ENCODE results near the gene PIK3R6.

Gene PIK3R6

DNA sequence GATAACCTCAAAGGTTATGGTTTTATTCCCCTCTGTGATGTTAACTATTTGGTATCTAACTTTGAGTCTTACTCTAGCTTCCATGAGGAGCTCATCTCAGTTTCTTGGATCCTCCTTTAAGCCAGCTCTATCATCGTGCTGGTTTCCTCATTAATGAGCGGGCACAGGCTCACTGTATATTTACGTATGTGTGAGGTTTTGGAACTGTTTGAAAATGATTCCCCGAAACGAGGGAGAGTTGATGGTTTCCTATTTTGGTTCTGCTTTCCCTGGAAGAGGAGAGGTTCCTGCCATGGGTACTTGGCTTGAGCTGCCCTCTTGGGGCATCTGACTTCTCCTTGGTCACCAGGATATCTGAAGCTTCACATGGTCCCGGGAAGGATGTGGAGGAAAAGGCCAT, 32.7 kb upstream of the PIK3R6 start:
- TF ChIP-seq GATA3 (IDR thresholded peaks at IDR 0.05; ENCODE audit: low read depth, low read length) (no peak), GATA2 (IDR thresholded peaks at IDR 0.05; ENCODE audit: low read depth, low read length) (no peak)

DNA sequence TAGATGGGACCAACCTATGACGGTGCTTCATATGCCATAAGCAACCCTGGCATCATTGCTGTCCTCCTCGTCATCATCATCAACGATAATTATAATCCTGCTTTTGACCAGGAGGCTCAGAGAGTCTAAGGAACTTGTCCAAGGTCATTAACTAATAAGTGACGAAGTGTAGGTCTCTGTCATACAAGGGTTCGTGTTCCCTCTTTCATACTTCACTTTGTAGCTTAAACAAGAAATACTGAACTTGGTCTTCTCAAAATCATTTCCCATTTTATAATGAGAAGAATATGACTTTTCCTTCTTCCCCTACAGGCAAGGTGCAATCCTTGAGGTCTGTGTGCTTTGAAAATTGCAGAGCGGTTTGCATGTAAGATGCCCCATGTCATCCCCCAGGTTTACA, 31.2 kb upstream of the PIK3R6 start:
- TF ChIP-seq GATA3 (IDR thresholded peaks at IDR 0.05; ENCODE audit: low read depth, low read length) (no peak), GATA2 (IDR thresholded peaks at IDR 0.05; ENCODE audit: low read depth, low read length) (no peak)

DNA sequence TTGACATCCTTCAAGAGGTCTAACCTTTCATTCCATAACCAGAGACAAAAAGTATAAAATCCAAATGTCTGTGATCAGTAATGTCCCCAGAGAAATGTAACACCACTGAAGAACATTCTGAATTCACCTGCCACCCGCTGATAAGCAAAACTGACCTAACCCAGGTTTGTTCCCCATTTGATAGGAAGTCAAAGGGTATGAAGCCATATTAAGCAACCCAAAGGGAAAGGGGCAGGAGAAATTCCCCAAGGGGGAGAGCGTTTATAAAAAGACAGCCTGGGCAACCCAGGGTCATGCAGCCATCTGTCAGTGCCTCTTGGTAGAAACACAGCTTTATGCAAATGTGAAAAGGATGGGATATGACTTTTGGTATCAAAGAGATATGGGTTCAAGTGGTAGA, 30.7 kb upstream of the PIK3R6 start:
- TF ChIP-seq GATA3 (IDR thresholded peaks at IDR 0.05; ENCODE audit: low read depth, low read length): no peak
- no peak for TF ChIP-seq GATA2 (IDR thresholded peaks at IDR 0.05; ENCODE audit: low read depth, low read length)

GRCh38 chr17:8896641-8897635, 29.5 kb upstream of the PIK3R6 start:
- TF ChIP-seq GATA3 (IDR thresholded peaks at IDR 0.05; ENCODE audit: low read depth, low read length): no peak
- no peak for TF ChIP-seq GATA2 (IDR thresholded peaks at IDR 0.05; ENCODE audit: low read depth, low read length)

DNA sequence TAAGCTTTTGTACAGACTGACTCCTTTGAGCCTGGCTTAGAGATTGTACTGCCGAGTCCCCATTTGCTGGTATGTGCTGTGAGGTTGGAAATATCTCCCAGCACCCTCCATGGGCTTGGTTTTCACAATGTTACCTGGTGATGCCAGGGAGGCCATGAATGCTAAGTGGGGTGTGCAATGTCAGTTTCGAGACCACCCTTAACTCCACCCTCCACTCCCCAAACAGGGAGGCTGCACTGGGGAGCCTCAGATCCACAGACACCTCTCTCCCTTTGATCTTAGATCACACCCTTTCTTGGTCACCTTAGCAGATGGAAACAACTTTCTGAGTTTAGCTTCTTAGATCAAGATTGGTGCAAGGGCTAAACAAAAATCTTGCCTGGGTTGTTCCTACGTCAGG, 28.6 kb upstream of the PIK3R6 start:
- TF ChIP-seq GATA2 (IDR thresholded peaks at IDR 0.05; ENCODE audit: low read depth, low read length) (no peak), GATA3 (IDR thresholded peaks at IDR 0.05; ENCODE audit: low read depth, low read length) (no peak)

- TF ChIP-seq GATA3 (IDR thresholded peaks at IDR 0.05; ENCODE audit: low read depth, low read length): no peak
Observed at GRCh38 chr17:8894673-8895578, 27.5 kb upstream of the PIK3R6 start.

DNA sequence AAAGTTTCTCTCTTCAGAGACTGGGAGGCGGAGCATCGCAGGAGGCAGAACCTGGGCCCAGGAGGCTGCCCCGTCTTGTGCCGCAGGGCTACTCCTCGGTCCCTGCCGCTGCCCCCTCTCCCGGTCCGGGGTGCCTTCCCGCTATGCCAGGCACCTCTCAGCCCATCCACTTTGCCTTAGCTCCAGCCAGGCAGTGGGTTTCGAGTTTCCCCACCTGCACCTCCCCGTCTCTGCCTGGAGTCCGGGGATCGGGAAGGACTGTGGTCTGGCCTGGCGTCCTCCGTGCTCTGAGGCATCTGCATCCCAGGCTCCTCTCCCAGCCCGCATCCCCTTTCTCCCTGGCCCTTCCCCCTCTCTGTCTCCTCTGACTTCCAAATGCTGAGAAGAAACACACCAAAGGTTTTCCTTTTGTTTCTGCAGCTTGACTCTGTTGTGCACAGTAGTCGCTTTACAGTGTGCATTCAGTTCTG, 26.8 kb upstream of the PIK3R6 start:
- TF ChIP-seq GATA3 (IDR thresholded peaks at IDR 0.05; ENCODE audit: low read depth, low read length): no peak
- no peak for TF ChIP-seq GATA2 (IDR thresholded peaks at IDR 0.05; ENCODE audit: low read depth, low read length)

GRCh38 chr17:8893621-8894201, 26.2 kb upstream of the PIK3R6 start:
- TF ChIP-seq GATA3 (IDR thresholded peaks at IDR 0.05; ENCODE audit: low read depth, low read length): no peak
- no peak for TF ChIP-seq GATA2 (IDR thresholded peaks at IDR 0.05; ENCODE audit: low read depth, low read length)

GRCh38 chr17:8893059-8893458, 25.6 kb upstream of the PIK3R6 start:
- TF ChIP-seq GATA2 (IDR thresholded peaks at IDR 0.05; ENCODE audit: low read depth, low read length): no peak
- TF ChIP-seq GATA3 (IDR thresholded peaks at IDR 0.05; ENCODE audit: low read depth, low read length): no peak

GRCh38 chr17:8892338-8892690, 24.8 kb upstream of the PIK3R6 start:
- no peak for TF ChIP-seq GATA3 (IDR thresholded peaks at IDR 0.05; ENCODE audit: low read depth, low read length)
- no peak for TF ChIP-seq GATA2 (IDR thresholded peaks at IDR 0.05; ENCODE audit: low read depth, low read length)

DNA sequence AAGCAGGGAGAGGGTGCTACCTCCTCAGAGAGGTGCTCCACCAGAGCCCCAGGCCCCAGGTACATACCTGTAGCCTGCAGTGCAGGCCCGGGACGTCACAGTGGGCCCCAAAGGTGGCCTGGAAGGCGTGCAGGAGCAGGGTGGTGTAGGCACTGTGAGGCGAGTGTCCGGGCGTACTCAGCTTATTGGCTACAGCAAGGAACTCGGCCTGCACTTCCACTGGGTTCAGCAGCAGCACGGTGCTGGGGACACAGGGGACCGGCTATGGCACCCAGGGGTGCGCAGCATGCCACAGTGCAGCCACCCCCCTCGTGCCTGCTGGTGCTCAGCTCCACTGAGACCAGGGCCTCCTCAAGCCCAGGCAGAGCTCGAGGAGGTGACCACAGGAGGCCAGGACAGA, 23.2 kb upstream of the PIK3R6 start:
- TF ChIP-seq GATA2 (IDR thresholded peaks at IDR 0.05; ENCODE audit: low read depth, low read length) (no peak), GATA3 (IDR thresholded peaks at IDR 0.05; ENCODE audit: low read depth, low read length) (no peak)

DNA sequence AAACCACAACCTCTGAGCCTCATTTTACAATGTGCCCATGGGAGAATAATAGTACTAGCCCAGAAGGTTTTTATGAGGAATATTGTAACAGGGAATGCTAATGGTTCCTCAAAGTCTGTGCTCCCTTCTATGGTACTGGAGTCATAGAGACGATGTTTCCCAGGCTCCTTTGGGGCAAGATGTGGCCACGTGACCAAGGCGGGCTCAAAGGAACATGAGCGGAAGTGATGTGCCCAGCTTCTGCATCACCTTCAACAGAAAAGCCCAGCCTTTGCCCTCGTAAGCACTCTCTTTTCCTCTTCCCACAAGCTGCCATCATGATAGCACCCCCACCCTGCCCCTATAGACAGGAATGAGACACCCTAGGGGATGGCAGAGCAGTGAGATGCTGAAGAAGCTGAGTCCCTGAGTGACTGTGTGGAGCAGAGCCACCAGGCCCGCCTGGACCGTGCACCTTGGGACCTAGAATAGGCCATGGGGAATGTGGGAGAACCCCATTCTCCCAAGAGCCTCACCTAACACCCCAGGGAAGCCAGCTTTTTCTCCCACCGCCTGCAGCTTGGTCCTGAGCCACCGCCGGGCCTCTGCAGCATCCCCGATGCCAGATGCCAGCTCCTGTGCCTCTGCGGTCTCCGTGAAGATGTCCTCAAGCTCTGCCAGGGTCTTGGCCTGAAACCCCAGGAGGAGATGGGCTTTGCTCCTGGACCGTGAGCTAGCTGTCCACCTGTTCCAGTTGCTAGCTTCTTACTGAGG, 22.2 kb upstream of the PIK3R6 start:
- TF ChIP-seq GATA3 (IDR thresholded peaks at IDR 0.05; ENCODE audit: low read depth, low read length) (no peak), GATA2 (IDR thresholded peaks at IDR 0.05; ENCODE audit: low read depth, low read length) (no peak)

- TF ChIP-seq GATA2 (IDR thresholded peaks at IDR 0.05; ENCODE audit: low read depth, low read length) (no peak), GATA3 (IDR thresholded peaks at IDR 0.05; ENCODE audit: low read depth, low read length) (no peak)
Observed at GRCh38 chr17:8888704-8889302, 21.3 kb upstream of the PIK3R6 start.

All from SH-SY5Y (cell line).